DMS153 treated with DMSO at 0.1 percent for 48 hours (cell line): ENCODE data around the gene NT5DC1.
"Not testable (repeated sequence)": the region's sequence is repeated elsewhere in the genome, so short reads cannot be mapped to it uniquely, and the experiment has no call there.

Source experiments
- DNase-seq: peaks from one replicate; lab custom pipeline; 2025; ENCODE audit not compliant: unreplicated experiment; lab: John Stamatoyannopoulos, UW

The NT5DC1 gene

GRCh38 chr6:116088946-116089345, 11.7 kb upstream of the NT5DC1 start:
- no peak for DNase-seq

GRCh38 chr6:116090251-116090650, 10.4 kb upstream of the NT5DC1 start:
- no peak for DNase-seq

GRCh38 chr6:116094041-116094440, 6.6 kb upstream of the NT5DC1 start:
- DNase-seq: no peak

- DNase-seq: not testable (repeated sequence)
Observed at GRCh38 chr6:116096048-116096759, 4.4 kb upstream of the NT5DC1 start.

- DNase-seq: no peak
Observed at GRCh38 chr6:116096979-116097816, 3.5 kb upstream of the NT5DC1 start.

DNA sequence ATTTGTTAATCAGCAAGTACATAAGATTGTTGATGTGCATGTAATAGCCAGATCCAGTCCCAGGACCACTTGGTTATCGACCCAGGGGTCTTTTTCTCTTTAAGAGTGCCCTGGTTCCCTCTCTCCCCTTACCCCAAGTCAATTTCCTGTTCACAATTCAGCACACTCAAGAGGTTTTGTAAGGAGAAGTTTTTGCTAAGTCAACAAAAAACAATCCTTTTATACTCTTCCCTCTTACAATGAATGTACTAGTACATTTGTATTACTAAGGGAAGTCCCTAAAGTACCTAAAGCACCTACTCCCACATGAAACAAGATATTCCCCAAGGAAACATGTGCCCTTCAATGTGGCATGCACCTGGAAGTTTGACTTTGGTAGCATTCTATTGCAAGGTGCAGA, 1.6 kb upstream of the NT5DC1 start:
- DNase-seq: no peak

- DNase-seq: no peak
Observed at GRCh38 chr6:116101302-116101718, 657 bp downstream of the NT5DC1 start.

DNA sequence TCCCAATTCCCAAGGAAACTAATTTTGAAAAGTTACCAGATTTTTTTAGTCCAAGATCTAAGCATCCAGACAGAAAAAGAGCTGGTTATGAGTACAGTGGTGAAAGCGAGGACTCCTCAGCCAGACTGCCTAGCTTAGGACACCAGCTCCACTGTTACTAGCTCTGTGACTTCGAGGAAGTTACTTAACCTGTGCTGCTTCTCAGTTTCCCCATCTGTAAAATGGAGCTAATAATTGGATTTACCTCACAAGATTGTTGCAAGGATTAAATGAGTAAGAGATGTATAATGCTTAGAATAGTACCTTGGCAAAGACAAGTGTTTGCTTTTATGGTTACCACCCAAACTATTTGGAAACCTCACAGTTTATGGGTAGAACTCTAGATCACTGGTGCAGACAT, 1.1 kb downstream of the NT5DC1 start:
- DNase-seq: no peak

DNA sequence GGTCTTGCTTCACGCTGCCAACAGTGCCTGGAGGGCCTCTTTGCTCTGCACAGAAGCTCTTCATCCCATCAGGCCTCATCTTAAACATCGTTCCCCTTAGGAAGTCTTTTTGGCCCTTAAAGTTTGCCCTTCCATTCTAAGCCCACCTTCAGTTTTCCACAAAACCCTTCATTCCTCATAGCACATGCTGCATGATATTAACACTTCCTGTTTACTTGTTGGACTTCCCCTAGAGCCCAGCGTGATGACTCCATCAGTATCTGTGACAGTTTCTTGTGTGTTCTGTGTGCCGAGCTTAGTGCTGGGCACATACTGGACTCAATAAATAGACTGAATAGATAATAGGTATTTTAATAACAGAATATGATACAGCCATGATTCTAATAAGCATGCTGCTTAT, 2.2 kb downstream of the NT5DC1 start:
- no peak for DNase-seq

DNA sequence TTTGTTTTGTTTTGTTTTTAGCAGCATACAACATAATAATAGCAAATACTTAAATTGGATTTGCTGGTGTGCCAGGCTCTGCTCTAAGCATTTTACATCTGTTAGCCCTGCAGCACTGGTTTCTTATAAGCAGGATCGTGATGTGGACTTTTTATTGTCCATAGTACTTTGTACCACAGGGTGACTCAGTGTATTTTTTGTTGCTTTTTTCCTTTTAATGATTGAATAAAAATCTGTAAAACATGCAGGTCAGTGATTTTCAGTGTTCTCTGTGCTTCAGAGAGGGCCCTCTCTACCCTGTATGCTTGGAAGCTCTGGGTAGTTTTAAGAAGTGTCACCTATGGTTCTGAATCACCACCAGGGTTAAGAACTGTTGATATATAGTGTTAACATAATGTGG, 4.0 kb downstream of the NT5DC1 start:
- DNase-seq: no peak

DNA sequence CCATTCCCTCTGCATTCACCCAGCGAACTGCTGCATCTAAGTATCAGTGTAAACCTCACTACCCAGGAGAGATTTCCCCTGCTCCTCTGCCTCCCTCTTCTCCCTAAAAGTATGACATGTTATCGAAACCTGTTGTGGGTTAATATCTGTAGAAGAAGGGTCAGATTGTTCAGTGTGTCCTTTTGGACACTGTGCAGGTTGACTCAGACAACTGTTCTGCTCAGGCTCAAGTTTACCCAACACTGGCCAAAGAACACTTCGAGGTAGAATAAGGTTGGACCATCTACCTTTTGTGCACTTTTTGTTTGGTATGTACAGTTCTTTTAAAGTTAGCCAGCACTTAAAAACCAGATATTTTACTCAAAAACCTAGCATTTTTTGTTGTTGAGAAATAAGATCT, 4.6 kb downstream of the NT5DC1 start:
- no peak for DNase-seq

GRCh38 chr6:116106146-116106545, 5.5 kb downstream of the NT5DC1 start:
- no peak for DNase-seq

- DNase-seq: no peak
Observed at GRCh38 chr6:116108836-116109235, 8.2 kb downstream of the NT5DC1 start.

DNA sequence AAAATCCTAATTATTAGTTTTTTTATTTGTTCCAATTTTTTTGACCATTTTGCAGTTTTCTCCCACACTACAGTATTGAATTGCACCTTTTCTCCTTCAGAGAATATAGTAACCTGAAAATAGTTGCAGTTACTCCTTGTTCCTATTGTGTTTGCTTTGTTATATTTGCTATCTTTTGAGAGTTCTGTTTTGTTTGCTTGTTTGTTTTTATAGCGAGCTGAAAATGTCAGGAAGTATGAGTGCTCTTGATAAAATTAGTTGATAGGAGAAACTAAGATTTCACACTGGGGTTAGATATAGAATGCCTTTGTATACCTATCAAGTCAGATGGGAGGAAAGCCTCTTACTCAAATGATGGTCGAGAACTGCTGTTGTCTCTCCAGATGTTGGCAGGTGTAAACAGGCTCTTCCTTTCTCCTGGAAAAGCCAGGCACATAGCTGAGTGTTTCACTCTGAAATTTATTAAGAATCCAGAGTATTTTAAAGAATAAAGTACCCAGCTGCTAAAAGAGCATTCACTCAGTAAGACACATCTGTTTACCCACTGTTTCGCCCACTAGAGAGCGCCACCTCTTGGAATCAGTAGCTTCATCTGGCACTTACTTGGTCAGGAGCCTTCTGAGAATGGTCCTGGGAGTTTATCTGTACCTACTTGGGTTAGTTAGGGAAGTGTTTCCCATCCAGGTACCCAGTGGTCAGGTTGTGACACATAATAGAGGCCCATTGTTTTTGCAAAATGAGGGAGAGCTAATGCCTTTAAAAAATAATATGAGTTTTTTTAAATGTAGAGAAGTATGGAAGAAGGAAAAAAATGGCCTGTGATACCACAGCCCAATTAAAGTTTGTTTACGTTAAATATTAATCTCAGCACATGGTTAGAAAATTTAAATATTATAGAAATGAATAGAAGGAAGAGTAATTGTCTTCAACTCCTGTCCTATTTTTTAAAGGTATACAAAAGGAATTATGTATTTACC, 11.2 kb downstream of the NT5DC1 start:
- DNase-seq: no peak

GRCh38 chr6:116113386-116113785, 12.7 kb downstream of the NT5DC1 start:
- no peak for DNase-seq

GRCh38 chr6:116115781-116116180, 15.1 kb downstream of the NT5DC1 start:
- no peak for DNase-seq

DNA sequence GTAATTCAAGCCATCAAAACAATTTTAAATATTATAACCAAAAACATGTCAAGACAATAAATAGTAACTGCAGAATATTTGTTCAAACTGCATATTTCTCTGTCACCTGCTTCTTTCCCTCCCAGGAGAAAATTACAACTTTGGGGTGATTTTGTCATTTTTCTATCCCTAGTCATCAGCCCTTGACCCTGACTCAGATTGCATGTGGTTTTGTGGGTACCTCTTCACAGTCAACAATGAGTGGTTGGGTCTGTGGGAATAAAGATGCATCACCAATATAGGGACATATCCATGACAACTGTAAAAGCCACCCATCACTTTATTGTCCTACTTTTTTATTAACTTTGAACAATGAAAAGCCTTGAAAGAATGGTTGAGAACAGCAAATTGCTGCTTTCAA, 18.0 kb downstream of the NT5DC1 start:
- no peak for DNase-seq

DNA sequence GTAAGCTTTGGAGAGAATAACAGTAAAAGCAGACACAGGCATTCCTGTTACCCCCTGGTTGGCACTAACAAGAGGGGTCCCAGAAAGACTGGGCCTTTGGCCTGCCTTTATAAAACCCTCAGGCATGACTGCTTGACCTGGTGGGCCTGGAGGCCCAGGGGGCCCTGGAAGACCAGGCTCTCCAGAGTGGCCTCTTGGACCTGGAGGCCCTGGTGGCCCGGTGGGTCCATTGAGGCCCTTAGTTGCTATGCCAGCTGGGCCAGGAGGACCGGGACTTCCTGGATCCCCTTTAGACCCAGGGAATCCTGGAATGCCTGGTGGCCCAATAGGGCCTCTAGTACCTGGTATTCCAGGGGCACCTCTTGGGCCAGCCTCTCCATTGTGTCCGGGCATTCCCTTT, 19.8 kb downstream of the NT5DC1 start:
- DNase-seq: no peak

DNA sequence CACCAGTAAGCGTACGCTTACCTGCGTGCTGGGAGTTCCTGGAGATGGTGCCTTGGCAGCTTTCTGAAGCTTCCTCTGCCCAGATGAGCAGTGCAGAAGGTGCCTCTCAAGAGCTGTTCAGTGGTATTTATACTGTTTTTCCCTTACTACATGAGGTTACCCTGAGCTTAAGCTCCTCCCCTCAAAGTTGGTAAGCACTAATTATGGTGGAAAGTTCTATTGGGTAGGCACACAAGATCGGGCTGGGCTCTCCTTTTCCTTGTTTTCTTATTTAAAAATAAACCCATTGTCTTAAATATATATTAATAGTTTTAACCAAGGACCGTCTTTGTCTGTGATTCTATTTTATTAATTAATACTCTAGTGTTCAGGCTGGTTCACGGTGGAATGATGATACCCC, 25.4 kb downstream of the NT5DC1 start, which contains the start of gene COL10A1:
COL10A1 (minus strand) TSS at position 101 of the 400 bp plus-strand sequence. CDS start 640 bp downstream, outside the sequence.
- no peak for DNase-seq

GRCh38 chr6:116127771-116128493, 27.3 kb downstream of the NT5DC1 start:
- no peak for DNase-seq
